PC-9 (cell line): ENCODE results near the gene MPIG6B.

Experiments used
- CTCF ChIP-seq: fragments of 200-600 bp; sonication (generic); conservative IDR thresholded peaks from 2 replicates; pipeline ENCODE4 v1.6.1; 2017; ENCODE audit warnings: mixed run types, antibody characterized with exemption, mild to moderate bottlenecking, moderate library complexity
- EZH2 ChIP-seq: fragments of 200-600 bp; sonication (generic); IDR thresholded peaks from 2 replicates; pipeline ENCODE4 v1.8.0; 2017; ENCODE audit warnings: antibody characterized with exemption, low read depth

- TF ChIP-seq CTCF (no peak), EZH2 (no peak)
Measured at GRCh38 chr6:31676322-31676903, 46.8 kb upstream of the MPIG6B start.
